Measurements from ENCODE around the gene EIF2B1. TPM values are rescaled to one million over a fixed set of nuclear protein-coding genes. Genes with fewer than 3 reads are reported as not detected.

The EIF2B1 gene
- total RNA-seq, 4 donors from 2014 or later: 162 to 221 (median 181) TPM

DNA sequence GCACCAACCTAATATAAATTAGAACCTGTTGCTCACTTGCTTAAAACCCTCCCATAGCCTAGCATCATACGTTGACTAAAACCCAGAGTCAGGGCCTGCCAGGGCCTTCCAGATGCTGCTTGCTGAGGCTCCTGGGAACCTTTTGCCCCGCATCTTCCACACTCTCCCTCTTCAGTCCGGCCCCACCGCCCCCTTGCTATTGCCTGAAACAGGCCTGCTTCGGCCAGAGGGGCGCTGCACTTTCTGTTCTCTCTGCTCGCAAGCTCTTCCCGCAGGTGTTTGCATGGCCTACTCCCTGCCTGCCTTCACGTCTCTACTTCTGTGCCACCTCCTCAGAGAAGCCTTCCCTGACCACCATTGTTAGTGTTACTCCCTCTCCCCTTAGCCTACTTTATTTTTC, 23.7 kb upstream of the EIF2B1 start:
- Histone ChIP-seq H3K36me3 (peaks cover 0 to 73% (median 0%) of the 10 kb centered on the region in 3 donors), H3K9me3 (no peaks in the 10 kb centered on the region), H3K4me3 (no peak overlapping the region), H3K4me1 (no peaks in the 10 kb centered on the region), H3K27me3 (no peaks in the 10 kb centered on the region), H3K27ac (no peak overlapping the region)
- 83 to 91% methylated on average over 9 of the region's 9 CpGs for whole genome bisulfite sequencing, 2 donors
- TF ChIP-seq EP300 (IDR thresholded peaks at IDR 0.05) (no peak), POLR2A (IDR thresholded peaks at IDR 0.05) (no peak)
- TF ChIP-seq, protein P1, sequence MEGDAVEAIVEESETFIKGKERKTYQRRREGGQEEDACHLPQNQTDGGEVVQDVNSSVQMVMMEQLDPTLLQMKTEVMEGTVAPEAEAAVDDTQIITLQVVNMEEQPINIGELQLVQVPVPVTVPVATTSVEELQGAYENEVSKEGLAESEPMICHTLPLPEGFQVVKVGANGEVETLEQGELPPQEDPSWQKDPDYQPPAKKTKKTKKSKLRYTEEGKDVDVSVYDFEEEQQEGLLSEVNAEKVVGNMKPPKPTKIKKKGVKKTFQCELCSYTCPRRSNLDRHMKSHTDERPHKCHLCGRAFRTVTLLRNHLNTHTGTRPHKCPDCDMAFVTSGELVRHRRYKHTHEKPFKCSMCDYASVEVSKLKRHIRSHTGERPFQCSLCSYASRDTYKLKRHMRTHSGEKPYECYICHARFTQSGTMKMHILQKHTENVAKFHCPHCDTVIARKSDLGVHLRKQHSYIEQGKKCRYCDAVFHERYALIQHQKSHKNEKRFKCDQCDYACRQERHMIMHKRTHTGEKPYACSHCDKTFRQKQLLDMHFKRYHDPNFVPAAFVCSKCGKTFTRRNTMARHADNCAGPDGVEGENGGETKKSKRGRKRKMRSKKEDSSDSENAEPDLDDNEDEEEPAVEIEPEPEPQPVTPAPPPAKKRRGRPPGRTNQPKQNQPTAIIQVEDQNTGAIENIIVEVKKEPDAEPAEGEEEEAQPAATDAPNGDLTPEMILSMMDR (IDR thresholded peaks at IDR 0.05): no peak
- no peak for DNase-seq (ENCODE audit: low spot score in 2 of 2)

DNA sequence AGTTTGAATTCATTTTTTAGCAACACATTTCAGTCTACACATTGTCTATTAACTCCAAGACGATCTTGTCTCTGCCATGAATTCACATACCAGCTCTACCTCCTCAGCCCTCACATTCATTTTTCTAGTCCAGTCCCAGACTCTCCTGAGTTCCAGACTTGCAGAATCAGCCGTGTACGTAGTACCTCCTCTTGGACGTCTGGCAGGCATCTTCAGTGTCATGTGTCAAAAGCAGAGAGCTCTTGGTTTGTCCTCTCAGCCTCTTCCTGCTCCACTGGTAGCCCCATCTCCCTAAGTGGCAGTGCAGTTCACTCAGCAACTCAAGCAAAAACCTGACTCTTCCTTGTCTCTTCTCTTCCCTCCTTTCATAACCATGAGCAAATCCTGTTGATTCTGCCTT, 22.9 kb upstream of the EIF2B1 start:
- Histone ChIP-seq H3K27ac (no peak overlapping the region), H3K27me3 (no peaks in the 10 kb centered on the region), H3K36me3 (peaks cover 0 to 76% (median 0%) of the 10 kb centered on the region in 3 donors), H3K9me3 (no peaks in the 10 kb centered on the region), H3K4me3 (no peak overlapping the region), H3K4me1 (no peaks in the 10 kb centered on the region)
- DNase-seq (ENCODE audit: low spot score in 2 of 2): no peak
- TF ChIP-seq POLR2A (IDR thresholded peaks at IDR 0.05) (no peak), EP300 (IDR thresholded peaks at IDR 0.05) (no peak)
- TF ChIP-seq, protein P1 (IDR thresholded peaks at IDR 0.05): no peak
- 82 to 85% methylated on average over 4 of the region's 4 CpGs for WGBS, 2 donors

DNA sequence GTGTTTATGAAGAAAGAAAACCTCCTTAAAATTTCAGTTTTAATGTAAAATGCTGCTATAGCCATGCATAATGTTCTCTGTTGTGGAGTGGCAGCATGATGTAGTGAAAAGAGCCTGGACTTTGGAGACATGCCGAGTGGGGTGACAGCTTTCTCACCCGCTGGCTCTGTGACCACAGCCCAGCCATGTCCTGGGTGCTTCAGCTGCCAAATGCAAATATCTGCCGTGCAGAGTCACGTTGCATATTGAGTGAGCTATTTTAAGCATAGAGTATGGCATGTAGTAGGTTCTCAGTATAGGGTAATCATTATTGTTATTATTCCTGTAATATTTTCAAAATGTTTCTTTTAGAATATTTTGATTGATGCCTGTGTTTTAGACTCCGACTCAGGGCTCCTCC, 21.9 kb upstream of the EIF2B1 start:
- Histone ChIP-seq H3K36me3 (peaks cover 0 to 77% (median 0%) of the 10 kb centered on the region in 3 donors), H3K27ac (no peak overlapping the region), H3K27me3 (no peaks in the 10 kb centered on the region), H3K4me1 (no peaks in the 10 kb centered on the region), H3K9me3 (no peaks in the 10 kb centered on the region), H3K4me3 (no peak overlapping the region)
- TF ChIP-seq EP300 (IDR thresholded peaks at IDR 0.05): no peak
- no peak for TF ChIP-seq POLR2A (IDR thresholded peaks at IDR 0.05)
- TF ChIP-seq, protein P1 (IDR thresholded peaks at IDR 0.05): no peak
- WGBS, 2 donors: 85 to 90% methylated on average over 5 of the region's 5 CpGs
- DNase-seq (ENCODE audit: low spot score in 2 of 2): no peak

DNA sequence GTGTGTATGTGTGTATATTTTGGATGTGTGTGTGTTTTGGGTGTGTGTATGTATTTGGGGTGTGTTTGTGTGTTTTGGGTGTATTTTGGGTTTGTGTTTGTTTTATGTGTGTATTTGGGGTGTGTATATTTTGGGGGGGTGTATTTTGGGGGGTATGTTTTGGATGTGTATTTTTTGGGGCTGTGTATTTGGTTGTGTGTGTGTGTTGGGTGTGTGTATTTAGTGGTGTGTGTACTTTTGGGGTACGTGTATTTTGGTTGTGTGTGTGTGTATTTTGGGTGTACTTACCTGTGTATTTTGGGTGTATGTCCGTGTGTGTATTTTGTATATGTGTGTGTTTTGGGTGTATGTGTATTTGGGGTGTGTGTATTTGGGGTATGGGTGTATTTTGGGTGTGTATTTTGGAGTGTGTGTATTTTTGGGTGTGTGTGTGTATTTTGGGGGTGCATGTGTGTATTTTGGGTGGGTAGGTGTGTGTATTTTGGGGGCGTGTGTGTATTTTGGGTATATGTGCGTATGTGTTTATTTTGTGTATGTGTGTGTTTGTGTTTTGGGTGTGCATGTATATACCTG, 20.7 kb upstream of the EIF2B1 start:
- no peak for DNase-seq (ENCODE audit: low spot score in 2 of 2)
- Histone ChIP-seq H3K27me3 (no peaks in the 10 kb centered on the region), H3K27ac (no peak overlapping the region), H3K4me3 (no peak overlapping the region), H3K36me3 (peaks cover 0 to 84% (median 0%) of the 10 kb centered on the region in 3 donors), H3K9me3 (no peaks in the 10 kb centered on the region), H3K4me1 (no peaks in the 10 kb centered on the region)
- 88 to 91% methylated on average over 4 of the region's 4 CpGs for WGBS, 2 donors
- TF ChIP-seq EP300 (IDR thresholded peaks at IDR 0.05) (no peak), POLR2A (IDR thresholded peaks at IDR 0.05) (no peak)
- TF ChIP-seq, protein P1 (IDR thresholded peaks at IDR 0.05): no peak

DNA sequence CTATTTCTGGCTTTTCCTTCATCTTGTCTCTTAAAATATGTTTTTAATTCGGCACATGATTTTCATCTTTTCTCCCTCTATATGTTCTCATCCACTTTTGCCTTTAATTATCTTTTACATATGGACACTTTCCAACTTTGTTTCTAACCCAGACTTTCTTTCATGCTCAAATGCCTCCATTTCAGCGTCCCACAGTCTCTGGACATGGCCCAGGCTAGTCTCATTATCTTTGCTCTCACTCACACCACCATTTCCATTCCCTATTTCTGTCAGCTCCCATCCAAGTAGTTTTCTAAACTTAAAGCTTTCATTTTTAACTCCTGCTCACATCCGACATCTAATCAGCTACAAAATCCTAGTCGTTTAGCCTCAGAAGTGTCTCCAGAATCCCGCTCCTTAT, 14.9 kb upstream of the EIF2B1 start:
- 89 to 90% methylated on average over 5 of the region's 5 CpGs for WGBS, 2 donors
- Histone ChIP-seq H3K9me3 (no peaks in the 10 kb centered on the region), H3K4me3 (no peak overlapping the region), H3K36me3 (peaks cover 0 to 84% (median 0%) of the 10 kb centered on the region in 3 donors), H3K4me1 (no peaks in the 10 kb centered on the region), H3K27me3 (no peaks in the 10 kb centered on the region), H3K27ac (no peak overlapping the region)
- TF ChIP-seq POLR2A (IDR thresholded peaks at IDR 0.05) (no peak), EP300 (IDR thresholded peaks at IDR 0.05) (no peak)
- TF ChIP-seq, protein P1 (IDR thresholded peaks at IDR 0.05): no peak
- DNase-seq (ENCODE audit: low spot score in 2 of 2): no peak
